Stimulated activated naive CD4-positive, alpha-beta T cell (primary cell): Measurements from ENCODE around the gene PGBD5.
A peak's percentile ranks its signal among the peaks of the same experiment; 100 is the strongest.

ENCODE experiments used
- DNase-seq, 6 experiments: peaks; one replicate each; lab custom pipeline; 2025; lab: John Stamatoyannopoulos, UW

Gene PGBD5

GRCh38 chr1:230300322-230301301 is 125.5 kb downstream of the PGBD5 start:
- DNase-seq = no peak

DNA sequence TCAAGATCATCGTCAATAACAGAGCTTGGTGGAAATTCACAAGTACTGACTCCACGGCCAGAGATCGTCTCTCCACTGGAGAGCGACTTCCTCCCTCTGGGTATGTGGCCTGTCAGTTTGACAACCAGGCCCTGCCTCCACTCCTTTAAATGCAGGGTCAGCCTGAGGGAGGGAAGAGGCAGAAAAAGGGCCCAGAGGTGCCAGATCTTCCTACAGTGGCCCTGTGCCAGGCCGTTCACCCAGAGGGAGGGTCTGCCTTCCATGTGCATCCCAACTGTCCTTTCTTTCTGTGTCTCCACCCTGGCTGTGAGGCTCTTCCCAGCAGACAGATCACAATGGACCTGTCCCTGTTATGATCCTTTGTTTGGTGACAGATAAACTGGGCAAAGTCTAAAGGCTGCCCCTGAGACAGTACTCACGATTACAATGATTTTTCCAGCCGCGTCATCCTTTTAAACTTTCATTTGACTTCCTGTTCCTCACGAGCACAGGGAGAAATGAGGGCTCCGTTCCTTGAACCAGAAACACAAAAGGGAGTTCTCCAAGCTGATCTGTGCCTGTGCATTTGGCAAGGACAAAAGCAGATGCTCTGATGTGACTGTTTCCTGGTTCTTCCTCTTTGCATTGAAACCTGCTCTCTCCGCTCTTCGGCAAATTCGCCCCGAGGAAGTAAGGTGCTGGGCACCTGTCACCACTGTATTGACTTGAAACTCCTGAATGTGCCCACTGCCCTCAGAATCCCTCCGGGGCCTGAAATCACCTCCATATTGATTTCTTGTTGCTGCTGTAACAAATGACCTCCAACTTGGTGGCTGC is 126.7 kb downstream of the PGBD5 start:
- DNase-seq = no peak

- DNase-seq = no peak
Observed at GRCh38 chr1:230295367-230295766, 130.8 kb downstream of the PGBD5 start.

- no peak for DNase-seq
Observed at GRCh38 chr1:230293390-230293700, 132.8 kb downstream of the PGBD5 start.

DNA sequence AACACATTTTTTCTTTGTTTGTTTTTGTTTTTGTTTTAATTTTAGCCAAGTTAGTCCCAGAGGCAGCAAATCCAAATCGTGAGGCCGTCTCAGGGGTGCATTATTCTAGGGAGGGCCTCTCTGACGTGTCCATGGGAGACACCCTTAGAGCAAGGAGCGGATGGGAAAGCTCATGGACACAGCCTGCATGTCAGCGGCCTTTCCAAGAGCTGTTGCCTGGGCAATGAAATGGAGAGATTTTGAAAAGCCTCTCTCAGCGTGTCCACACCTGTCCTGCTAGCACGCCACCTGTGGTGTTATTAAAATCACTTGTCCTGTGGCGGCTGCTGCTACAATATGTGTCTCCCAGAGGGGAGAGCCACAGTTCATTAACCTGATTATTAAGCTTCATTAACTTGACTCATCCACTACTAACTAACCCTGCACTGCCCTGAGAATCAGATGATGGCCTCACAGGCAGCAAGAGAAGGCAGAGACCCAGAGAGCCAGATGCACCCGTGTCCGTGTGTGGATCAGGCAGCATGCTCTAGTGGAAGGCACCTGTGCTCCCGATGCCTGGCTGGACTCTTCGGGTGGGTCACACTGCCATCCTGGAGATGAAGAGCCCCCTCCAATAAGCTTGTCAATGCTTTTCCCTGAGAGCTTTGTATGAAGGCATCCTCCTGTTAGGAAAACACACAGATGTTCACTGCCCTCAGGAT is 133.3 kb downstream of the PGBD5 start:
- DNase-seq = no peak

GRCh38 chr1:230291731-230292620 is 134.2 kb downstream of the PGBD5 start:
- DNase-seq = peak in 1 of 6 experiments; percentile 8

DNA sequence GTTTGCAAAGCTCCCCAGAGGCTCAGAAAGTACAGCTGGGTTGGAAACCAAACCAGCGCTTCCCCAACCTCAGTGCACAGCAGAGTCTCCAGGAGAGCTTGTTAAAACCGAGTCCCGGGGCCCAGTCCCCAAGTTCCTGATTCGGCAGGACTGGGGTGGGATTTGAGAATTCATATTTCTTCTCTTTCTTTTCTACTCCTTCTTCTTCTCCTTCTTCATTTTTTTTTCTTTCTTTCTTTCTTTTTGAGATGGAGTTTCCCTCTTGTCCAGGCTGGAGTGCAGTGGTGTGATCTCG is 136.8 kb downstream of the PGBD5 start:
- no peak for DNase-seq

- DNase-seq = no peak
Observed at GRCh38 chr1:230288641-230289349, 137.3 kb downstream of the PGBD5 start.

DNA sequence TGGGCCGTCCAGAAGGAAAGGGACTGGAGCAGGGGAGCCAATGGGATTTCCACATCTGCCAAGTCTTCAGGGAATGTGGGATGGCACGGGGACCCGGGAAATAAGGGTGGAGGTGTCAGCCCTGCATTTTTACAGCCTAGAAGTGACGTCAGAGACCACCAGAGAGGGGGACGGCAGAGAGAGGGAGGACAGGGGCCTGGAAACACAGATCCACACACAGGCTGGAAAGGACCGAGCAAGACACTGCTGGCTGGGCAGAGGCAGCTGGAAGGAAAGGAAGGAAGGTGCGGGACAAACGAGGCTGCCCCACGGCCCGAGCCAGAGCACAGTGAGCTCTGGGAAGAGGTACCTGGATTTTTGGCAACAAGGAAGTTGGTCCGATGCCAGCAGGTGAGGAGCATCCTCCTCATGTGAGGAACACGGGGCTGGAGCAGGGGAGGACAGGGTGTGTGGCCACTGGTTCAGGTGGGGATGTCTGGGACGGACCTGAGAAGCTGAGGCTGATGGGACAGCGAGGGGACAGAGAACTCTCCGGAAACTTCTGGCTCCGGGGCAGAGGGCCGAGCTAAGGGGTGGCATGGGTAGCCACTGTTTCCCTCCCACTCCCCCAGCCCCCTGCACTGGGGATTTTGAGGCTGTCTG is 138.3 kb downstream of the PGBD5 start:
- DNase-seq = no peak

DNA sequence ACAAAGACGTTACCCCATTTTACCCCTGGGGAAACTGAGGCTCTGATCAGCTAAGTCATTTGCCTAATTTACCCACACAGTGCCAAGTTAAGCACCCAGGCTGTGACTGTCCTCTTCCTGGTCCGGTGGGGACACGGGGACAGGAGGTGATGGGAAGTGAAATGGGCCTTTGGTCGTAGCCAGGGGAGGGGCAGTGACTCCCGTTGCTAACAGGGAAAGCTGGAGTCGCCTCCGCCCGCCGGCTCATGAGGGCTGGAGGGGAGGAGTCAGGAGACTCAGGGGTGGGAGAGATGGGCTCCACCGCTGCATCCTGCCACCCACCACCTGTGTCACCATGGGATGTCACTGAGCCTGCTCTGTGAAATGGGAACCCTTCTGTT is 139.3 kb downstream of the PGBD5 start:
- no peak for DNase-seq

DNA sequence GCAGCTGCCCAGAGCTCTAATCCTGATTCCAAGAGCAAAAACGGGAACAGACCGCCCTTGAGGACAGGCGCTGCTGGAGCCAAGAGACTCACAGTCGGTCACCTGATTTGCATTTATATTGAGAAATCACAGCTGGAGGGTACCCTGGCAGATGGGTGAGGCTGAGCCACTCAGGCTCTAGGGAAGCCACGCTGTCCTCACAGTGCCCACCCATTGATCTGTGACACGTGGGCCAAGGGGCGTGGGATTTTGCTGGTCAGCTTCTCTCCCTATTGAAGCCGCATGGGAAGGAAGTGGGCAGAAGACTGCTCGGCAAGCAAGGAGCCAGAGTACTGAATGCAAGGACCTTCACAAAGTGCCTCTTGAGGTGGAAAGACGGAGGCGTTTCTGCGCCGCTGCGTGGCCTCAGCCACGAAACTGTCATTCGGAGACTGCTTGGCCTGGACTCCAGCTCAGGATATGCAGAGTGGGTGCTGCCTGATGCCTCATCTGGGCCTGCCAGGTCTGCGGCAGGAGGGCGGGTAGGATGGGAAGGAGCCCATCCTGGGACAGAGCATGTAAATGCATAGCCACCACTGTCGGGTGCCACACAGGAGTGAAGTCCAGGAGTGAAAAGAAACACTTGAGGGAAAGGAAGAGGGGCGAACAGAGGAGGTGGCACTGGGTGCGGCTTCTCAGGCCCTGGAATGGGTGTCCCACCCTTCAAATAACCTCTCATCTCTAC is 139.8 kb downstream of the PGBD5 start:
- no peak for DNase-seq

DNA sequence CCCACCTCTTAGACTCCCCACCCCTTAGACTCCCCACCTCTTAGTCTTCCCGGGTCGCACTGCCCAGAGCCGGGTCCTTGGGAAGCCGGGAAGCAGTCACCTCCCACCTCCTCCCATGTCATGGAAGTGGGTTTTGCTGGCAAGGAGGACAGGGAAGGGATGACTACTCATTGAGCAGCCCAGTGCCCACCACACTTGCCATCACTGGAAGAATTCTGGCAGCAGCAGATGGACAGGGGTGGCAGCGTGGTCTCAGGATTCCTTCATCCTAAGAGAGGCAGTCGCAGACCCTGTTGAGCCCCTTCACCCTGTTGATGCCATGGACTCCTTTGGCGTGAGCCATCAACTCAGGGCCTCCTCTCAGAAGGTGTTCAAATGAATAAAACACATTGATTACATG is 140.8 kb downstream of the PGBD5 start:
- no peak for DNase-seq

DNA sequence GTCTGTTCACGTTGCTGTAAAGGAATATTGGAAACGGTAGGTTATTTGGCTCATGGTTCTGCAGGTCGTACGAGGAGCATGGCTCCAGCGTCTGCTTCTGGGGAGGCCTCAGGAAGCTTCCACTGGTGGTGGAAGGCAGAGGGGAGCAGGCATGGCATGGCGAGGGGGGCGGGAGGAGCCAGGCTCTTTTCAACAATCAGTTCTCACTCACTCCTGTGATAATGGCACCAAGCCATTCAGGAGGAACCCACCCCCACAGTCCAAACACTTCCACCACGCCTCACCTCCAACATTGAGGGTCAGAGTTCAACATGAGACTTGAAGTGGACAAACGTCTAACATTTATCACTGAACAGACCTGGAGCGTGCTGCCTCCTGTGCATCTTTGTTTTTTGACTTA is 141.2 kb downstream of the PGBD5 start:
- no peak for DNase-seq

DNA sequence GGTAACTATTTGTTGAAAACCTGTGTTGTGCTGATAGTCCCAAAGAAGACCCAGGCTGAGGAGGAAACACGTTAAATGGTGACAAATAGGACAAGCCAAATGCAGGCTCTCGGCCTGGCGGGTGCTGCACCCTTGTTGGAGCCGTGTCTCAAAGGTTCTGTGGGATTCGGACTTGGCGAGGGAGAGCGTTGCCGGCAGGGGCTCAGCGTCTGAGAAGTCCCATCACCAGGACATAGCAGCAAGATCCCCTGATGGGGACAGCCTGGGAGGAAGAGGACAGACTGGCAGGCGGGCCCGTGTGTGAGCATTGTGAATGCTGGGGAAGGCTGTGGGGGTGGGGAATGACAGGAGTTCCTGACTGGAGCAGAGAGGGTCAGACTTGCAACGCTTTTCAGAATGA is 142.5 kb downstream of the PGBD5 start:
- no peak for DNase-seq

DNA sequence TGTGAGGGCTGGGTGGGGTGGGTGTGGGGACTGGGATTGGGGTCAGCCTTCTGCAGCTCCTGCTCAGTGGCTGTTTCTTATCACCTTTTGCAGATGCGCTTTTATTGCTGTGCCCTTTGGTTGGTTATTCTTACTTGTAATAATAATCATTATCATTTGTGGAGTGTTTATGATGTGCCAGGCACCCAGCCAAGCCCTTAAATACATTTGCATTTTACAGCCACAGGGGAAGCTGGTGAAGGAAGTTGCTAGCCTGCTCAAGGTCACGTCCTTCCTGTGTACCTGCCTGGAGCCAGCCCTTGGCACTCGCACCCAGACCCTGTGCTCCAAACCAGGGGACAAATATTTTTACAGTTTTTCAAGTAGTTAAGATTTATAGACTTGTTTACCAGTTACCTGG is 144.0 kb downstream of the PGBD5 start:
- DNase-seq = no peak

DNA sequence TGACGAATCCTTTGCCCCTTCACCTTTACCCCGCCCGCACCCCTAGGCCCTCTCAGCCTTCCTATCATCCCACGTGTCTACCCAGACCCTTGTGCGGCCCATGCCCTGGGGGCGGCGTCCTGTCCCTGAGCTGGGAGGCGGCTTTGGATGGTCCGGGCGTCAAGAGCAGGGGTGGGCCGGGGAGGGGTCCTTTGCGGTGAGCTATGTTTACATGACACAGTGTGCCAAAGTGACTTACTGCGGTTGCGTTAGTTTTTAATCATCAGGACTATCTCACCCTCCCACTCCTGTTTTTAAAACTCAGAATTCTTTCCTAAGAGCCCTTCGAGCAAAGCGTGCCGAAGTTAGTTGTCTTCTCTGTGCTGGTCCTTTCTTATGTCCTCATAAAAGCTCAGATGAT is 144.6 kb downstream of the PGBD5 start:
- no peak for DNase-seq

DNA sequence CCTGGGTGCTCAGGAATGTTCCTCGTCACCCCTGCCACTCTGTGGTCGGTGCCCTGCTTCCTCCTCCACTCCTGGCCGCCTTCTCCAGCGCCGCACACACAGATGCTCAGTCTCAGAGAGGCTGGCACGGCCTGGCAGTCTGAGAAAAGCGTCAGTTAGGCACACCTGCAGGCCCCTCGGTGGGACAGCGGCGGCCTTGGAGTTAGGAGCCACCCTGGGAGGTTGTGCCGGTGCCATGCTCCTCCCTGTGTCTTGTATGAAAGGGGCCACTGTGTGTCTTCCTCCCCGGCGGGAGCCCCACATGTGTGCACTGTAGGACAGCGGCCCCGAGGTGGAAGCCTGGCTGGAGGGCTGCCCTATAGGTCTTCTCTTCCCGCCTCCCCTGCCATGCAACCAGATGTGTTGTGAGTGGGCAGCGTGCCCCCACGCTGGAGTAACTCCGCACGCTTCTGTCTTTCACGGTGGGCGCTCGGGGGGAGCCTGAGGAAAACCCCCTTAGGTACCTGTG is 145.2 kb downstream of the PGBD5 start:
- DNase-seq = no peak

DNA sequence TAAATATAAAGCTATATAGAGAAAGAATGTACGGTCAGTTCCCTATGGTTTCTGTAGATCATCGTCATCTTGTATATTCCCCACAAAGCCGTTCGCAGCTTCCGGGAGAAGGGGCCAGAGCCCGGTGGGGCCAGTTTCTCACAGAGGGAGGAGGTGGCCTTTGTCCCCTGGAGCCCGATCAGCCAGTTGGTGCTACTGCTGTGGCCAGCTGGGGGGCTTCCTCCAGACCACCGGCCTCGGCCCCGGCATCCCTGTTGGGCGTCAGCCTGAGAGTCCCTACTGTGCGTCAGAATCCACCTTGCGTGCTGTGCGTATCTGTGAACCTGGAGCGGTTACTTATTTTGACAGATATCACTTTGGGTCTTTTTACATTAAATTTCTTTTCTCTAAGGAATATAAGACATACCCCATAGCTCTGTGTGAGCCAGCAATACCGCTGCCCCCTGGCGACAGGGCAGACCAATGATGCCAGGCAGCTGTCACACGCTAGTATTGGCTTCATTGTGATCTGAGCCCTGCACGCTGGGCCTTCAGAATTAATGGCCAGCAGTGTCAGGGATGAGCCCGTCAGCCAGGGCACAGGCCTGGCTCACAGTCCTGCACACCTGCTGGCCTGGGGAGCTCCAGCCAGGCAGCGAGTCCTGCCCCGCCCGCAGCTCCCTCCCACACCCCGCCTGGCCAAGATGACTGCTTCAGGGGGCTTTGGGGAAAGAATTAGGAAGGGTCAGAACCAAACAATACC is 145.9 kb downstream of the PGBD5 start:
- DNase-seq = no peak

GRCh38 chr1:230279583-230279945 is 146.6 kb downstream of the PGBD5 start:
- DNase-seq = no peak
